Measurements from ENCODE around the gene DNA2. TPM values are rescaled to one million over a fixed set of nuclear protein-coding genes. Genes with fewer than 3 reads are reported as not detected.
A peak's percentile ranks its signal among the peaks of the same experiment; 100 is the strongest.
"Not testable (repeated sequence)": the region's sequence is repeated elsewhere in the genome, so short reads cannot be mapped to it uniquely, and the experiment has no call there.

Gene DNA2, protein sequence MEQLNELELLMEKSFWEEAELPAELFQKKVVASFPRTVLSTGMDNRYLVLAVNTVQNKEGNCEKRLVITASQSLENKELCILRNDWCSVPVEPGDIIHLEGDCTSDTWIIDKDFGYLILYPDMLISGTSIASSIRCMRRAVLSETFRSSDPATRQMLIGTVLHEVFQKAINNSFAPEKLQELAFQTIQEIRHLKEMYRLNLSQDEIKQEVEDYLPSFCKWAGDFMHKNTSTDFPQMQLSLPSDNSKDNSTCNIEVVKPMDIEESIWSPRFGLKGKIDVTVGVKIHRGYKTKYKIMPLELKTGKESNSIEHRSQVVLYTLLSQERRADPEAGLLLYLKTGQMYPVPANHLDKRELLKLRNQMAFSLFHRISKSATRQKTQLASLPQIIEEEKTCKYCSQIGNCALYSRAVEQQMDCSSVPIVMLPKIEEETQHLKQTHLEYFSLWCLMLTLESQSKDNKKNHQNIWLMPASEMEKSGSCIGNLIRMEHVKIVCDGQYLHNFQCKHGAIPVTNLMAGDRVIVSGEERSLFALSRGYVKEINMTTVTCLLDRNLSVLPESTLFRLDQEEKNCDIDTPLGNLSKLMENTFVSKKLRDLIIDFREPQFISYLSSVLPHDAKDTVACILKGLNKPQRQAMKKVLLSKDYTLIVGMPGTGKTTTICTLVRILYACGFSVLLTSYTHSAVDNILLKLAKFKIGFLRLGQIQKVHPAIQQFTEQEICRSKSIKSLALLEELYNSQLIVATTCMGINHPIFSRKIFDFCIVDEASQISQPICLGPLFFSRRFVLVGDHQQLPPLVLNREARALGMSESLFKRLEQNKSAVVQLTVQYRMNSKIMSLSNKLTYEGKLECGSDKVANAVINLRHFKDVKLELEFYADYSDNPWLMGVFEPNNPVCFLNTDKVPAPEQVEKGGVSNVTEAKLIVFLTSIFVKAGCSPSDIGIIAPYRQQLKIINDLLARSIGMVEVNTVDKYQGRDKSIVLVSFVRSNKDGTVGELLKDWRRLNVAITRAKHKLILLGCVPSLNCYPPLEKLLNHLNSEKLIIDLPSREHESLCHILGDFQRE
- polyA plus RNA-seq: 1 to 10 TPM; 1.8 TPM

DNA sequence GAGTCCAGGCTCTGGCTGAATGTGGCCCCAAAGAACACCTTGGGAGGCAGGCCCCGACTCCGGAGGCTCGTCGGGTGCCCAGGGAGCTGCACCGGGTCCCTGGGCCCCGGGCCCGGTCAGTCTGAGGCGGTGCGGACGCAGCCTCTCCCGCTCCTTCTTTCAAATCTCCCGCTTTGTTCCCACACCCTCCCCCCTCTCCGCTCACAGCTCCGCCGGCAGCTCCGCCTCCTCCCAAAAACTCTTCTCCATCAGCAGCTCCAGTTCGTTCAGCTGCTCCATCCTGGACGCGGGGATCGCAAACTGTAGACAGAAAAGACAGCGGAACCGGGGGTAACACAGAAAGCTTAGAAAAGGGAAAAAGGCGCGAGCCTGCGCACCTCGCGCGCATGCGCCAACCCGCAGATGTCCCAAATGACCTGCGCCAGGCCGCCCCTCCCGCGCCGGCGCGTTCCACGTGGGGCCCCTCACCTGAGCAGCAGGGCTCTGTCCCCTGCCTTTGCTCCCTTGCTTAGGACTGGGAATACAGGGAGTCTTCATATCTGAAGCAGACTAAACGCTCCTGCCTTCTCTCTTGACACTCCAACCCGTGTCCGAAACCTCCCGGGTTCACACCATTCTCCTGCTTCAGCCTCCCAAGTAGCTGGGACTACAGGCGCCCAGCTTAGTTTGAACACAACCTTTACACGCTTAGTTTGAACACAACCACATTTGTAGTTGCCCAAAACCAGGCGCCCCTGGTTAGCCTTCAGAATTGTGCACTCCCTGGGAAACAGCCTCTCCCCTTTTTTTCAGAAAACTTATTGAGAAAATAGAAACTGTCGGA is at the start of gene DNA2:
Gene DNA2, minus strand, starts transcription at position 388 of the 823 bp plus-strand sequence. Its CDS starts 109 bp downstream, at position 279.
- Histone ChIP-seq H3K4me1 (ENCODE audit: control insufficient read depth in 2 of 2, insufficient read depth in 2 of 2, low read length in 1 of 2) (no peaks in the 10 kb centered on the region), H3K4me3 (ENCODE audit: low read depth in 1 of 2, low read length in 2 of 2) (peak within 1 kb of the TSS; percentile 71 to 77), H3K27ac (ENCODE audit: low read depth in 2 of 2, low read length in 1 of 2) (peak within 1 kb of the TSS; percentile 35 to 47), H3K36me3 (ENCODE audit: control insufficient read depth in 2 of 2, insufficient read depth in 2 of 2, low read length in 1 of 2) (no peaks in the 10 kb centered on the region), H3K9me3 (ENCODE audit: control insufficient read depth in 2 of 2, insufficient read depth in 1 of 2, low read depth in 1 of 2, low read length in 1 of 2) (no peaks in the 10 kb centered on the region), H3K27me3 (ENCODE audit: control insufficient read depth in 1 of 2, insufficient read depth in 2 of 2, low read length in 2 of 2) (no peaks in the 10 kb centered on the region)
- 2 to 4% methylated on average over 42 to 46 of the region's 46 CpGs for WGBS, 2 donors

DNA sequence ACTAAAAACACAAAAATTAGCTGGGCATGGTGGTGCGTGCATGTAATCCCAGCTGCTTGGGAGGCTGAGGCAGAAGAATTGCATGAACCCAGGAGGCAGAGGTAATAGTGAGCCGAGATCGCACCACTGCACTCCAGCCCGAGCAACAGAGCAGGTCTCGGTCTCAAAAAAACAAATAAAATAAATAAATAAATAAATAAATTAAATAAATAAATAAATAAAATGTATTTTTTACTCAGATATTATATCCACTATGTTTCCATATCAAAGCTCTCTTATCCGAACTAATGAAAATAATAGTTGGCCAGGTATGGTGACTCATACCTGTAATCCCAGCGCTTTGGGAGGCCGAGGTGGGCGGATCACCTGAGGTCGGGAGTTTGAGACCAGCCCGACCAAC is 46.8 kb upstream of the DNA2 start:
- H3K27ac ChIP-seq (ENCODE audit: low read depth in 2 of 2, low read length in 1 of 2); H3K4me3 ChIP-seq (ENCODE audit: low read depth in 1 of 2, low read length in 2 of 2); H3K36me3 ChIP-seq (ENCODE audit: control insufficient read depth in 2 of 2, insufficient read depth in 2 of 2, low read length in 1 of 2); H3K27me3 ChIP-seq (ENCODE audit: control insufficient read depth in 1 of 2, insufficient read depth in 2 of 2, low read length in 2 of 2); H3K9me3 ChIP-seq (ENCODE audit: control insufficient read depth in 2 of 2, insufficient read depth in 1 of 2, low read depth in 1 of 2, low read length in 1 of 2); H3K4me1 ChIP-seq (ENCODE audit: control insufficient read depth in 2 of 2, insufficient read depth in 2 of 2, low read length in 1 of 2): not testable (repeated sequence)
- 93 to 97% methylated on average over 11 of the region's 11 CpGs for WGBS, 2 donors

DNA sequence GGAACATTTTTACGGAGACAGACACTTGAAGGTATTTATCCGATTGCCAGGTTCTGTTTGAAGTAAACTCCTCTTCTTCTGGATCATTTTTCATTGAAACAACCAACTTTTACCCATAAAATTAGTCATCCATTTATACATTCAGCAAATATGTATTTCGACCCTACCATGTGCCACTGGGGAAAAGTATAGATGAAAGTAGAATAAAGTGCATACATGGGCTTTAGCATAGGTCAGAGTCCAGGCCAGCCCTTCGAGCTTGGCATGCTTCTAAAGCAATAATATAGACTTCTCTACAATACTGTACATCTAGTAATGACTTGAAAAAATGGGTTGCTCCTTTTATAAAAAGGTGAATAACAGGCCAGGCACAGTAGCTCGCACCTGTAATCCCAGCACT is 45.4 kb upstream of the DNA2 start:
- Histone ChIP-seq H3K27me3 (ENCODE audit: control insufficient read depth in 1 of 2, insufficient read depth in 2 of 2, low read length in 2 of 2) (no peaks in the 10 kb centered on the region), H3K36me3 (ENCODE audit: control insufficient read depth in 2 of 2, insufficient read depth in 2 of 2, low read length in 1 of 2) (peaks cover 0 to 4% of the 10 kb centered on the region in 2 donors), H3K27ac (ENCODE audit: low read depth in 2 of 2, low read length in 1 of 2) (no peak overlapping the region), H3K4me1 (ENCODE audit: control insufficient read depth in 2 of 2, insufficient read depth in 2 of 2, low read length in 1 of 2) (no peaks in the 10 kb centered on the region), H3K4me3 (ENCODE audit: low read depth in 1 of 2, low read length in 2 of 2) (no peak overlapping the region), H3K9me3 (ENCODE audit: control insufficient read depth in 2 of 2, insufficient read depth in 1 of 2, low read depth in 1 of 2, low read length in 1 of 2) (no peaks in the 10 kb centered on the region)
- 86 to 92% methylated on average over 5 of the region's 5 CpGs for WGBS, 2 donors

DNA sequence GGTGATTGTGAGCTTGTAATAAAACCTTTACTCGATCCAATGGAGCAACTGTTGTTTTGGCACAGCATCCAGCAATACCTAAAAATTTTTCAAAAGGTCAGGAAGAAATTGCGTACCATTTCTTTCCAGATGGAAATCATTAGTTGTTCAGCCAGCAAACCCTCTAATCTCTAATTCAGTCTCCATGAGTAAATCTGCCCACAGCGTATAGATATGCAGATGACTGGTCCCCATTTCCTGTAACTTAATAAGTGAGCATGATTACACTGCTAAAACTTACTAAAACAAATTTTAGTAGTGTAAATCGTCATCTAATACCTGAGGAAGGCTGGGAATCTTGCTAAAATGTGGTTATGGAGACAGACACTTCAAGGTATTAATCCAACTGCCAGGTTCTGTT is 45.0 kb upstream of the DNA2 start:
- H3K27me3 ChIP-seq (ENCODE audit: control insufficient read depth in 1 of 2, insufficient read depth in 2 of 2, low read length in 2 of 2): no peaks in the 10 kb centered on the region
- 55 to 59% methylated on average over 4 of the region's 4 CpGs for WGBS, 2 donors
- no peak overlapping the region for H3K4me3 ChIP-seq (ENCODE audit: low read depth in 1 of 2, low read length in 2 of 2)
- no peaks in the 10 kb centered on the region for H3K4me1 ChIP-seq (ENCODE audit: control insufficient read depth in 2 of 2, insufficient read depth in 2 of 2, low read length in 1 of 2)
- peaks cover 0 to 4% of the 10 kb centered on the region in 2 donors for H3K36me3 ChIP-seq (ENCODE audit: control insufficient read depth in 2 of 2, insufficient read depth in 2 of 2, low read length in 1 of 2)
- no peak overlapping the region for H3K27ac ChIP-seq (ENCODE audit: low read depth in 2 of 2, low read length in 1 of 2)
- no peaks in the 10 kb centered on the region for H3K9me3 ChIP-seq (ENCODE audit: control insufficient read depth in 2 of 2, insufficient read depth in 1 of 2, low read depth in 1 of 2, low read length in 1 of 2)

DNA sequence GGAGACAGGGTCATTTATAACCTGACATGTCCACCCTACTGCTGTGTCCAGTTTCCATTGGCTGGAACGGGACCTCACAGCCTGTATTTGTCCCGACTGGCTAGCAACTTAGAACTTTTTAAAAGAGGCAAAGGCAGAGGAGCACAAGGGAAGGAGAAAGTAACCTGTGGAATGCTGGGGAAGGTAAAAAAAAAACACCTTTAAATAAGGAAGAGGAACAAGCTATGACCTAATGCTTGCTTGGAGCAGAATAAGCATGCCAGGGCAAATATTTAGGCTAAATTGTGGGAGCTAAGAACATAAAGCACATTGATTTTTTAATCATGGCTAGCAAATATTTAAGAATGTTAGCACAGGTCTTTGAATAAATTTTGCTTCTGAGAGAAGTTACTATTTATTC is 44.4 kb upstream of the DNA2 start:
- not testable (repeated sequence) for H3K4me3 ChIP-seq (ENCODE audit: low read depth in 1 of 2, low read length in 2 of 2); H3K36me3 ChIP-seq (ENCODE audit: control insufficient read depth in 2 of 2, insufficient read depth in 2 of 2, low read length in 1 of 2); H3K27ac ChIP-seq (ENCODE audit: low read depth in 2 of 2, low read length in 1 of 2); H3K4me1 ChIP-seq (ENCODE audit: control insufficient read depth in 2 of 2, insufficient read depth in 2 of 2, low read length in 1 of 2); H3K27me3 ChIP-seq (ENCODE audit: control insufficient read depth in 1 of 2, insufficient read depth in 2 of 2, low read length in 2 of 2); H3K9me3 ChIP-seq (ENCODE audit: control insufficient read depth in 2 of 2, insufficient read depth in 1 of 2, low read depth in 1 of 2, low read length in 1 of 2)
- 61 to 81% methylated on average over 2 of the region's 2 CpGs for WGBS, 2 donors

DNA sequence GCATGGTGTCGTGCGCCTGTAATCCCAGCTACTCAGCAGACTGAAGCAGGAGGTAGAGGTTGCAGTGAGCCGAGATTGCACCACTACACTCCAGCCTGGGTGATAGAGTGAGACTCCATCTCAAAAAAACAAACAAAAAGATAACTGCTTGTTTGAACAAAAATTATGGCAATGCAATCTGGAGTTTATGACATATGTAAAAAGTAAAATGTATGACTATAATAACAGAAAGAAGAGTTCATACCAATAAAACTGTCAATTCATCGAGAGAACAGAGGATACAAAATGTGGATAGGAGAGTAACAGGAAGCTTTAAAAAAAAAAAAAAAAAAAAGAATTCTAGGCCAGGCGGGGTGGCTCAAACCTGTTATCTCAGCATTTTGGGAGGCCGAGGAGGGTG is 36.3 kb upstream of the DNA2 start:
- WGBS, 2 donors: 85 to 89% methylated on average over 6 of the region's 6 CpGs
- H3K4me3 ChIP-seq (ENCODE audit: low read depth in 1 of 2, low read length in 2 of 2): no peak overlapping the region
- no peaks in the 10 kb centered on the region for H3K27me3 ChIP-seq (ENCODE audit: control insufficient read depth in 1 of 2, insufficient read depth in 2 of 2, low read length in 2 of 2)
- H3K27ac ChIP-seq (ENCODE audit: low read depth in 2 of 2, low read length in 1 of 2): no peak overlapping the region
- no peaks in the 10 kb centered on the region for H3K4me1 ChIP-seq (ENCODE audit: control insufficient read depth in 2 of 2, insufficient read depth in 2 of 2, low read length in 1 of 2)
- peaks cover 0 to 2% of the 10 kb centered on the region in 2 donors for H3K36me3 ChIP-seq (ENCODE audit: control insufficient read depth in 2 of 2, insufficient read depth in 2 of 2, low read length in 1 of 2)
- no peaks in the 10 kb centered on the region for H3K9me3 ChIP-seq (ENCODE audit: control insufficient read depth in 2 of 2, insufficient read depth in 1 of 2, low read depth in 1 of 2, low read length in 1 of 2)

DNA sequence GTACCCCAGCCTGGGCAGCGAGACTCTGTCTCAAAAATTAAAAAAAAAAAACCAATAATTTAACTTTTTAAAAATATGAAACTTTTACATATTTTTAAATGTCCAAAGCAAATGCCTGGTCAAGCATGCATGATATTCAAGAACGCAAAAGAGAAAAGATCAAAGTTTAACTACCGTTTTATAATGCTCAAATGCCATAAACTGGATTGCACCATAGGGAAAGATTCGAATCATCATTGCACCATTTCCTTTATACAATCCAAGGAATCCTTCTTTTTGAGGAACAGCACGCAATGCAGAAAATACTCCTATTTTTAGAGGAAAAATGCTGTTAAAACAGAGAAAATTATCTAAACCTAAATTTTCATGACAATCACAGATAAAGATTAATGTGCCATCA is 34.6 kb upstream of the DNA2 start:
- H3K4me3 ChIP-seq (ENCODE audit: low read depth in 1 of 2, low read length in 2 of 2): no peak overlapping the region
- H3K27ac ChIP-seq (ENCODE audit: low read depth in 2 of 2, low read length in 1 of 2): no peak overlapping the region
- H3K9me3 ChIP-seq (ENCODE audit: control insufficient read depth in 2 of 2, insufficient read depth in 1 of 2, low read depth in 1 of 2, low read length in 1 of 2): no peaks in the 10 kb centered on the region
- H3K4me1 ChIP-seq (ENCODE audit: control insufficient read depth in 2 of 2, insufficient read depth in 2 of 2, low read length in 1 of 2): no peaks in the 10 kb centered on the region
- 93 to 95% methylated on average over 5 of the region's 5 CpGs for WGBS, 2 donors
- H3K36me3 ChIP-seq (ENCODE audit: control insufficient read depth in 2 of 2, insufficient read depth in 2 of 2, low read length in 1 of 2): peaks cover 0 to 2% of the 10 kb centered on the region in 2 donors
- no peaks in the 10 kb centered on the region for H3K27me3 ChIP-seq (ENCODE audit: control insufficient read depth in 1 of 2, insufficient read depth in 2 of 2, low read length in 2 of 2)

DNA sequence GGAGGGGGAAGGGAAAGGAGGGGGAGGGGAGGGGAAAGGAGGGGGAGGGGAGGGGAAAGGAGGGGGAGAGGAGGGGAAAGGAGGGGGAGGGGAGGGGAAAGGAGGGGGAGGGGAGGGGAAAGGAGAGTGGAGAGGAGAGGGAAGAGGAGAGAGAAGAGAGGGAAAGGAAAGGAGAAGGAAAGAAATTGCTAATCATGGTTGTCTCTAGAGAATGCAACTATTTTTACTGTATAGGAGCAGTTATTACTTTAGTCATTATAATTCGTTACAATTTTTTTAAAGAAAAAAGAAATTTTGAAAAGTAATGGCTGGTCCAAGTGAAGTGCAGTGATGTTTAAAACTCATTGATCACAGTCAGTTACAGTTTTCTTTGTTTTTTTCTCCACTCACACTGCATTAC is 31.1 kb upstream of the DNA2 start:
- WGBS, 2 donors: 85% methylated on average over 1 of the region's 1 CpG
- no peak overlapping the region for H3K4me3 ChIP-seq (ENCODE audit: low read depth in 1 of 2, low read length in 2 of 2)
- no peaks in the 10 kb centered on the region for H3K27me3 ChIP-seq (ENCODE audit: control insufficient read depth in 1 of 2, insufficient read depth in 2 of 2, low read length in 2 of 2)
- no peak overlapping the region for H3K27ac ChIP-seq (ENCODE audit: low read depth in 2 of 2, low read length in 1 of 2)
- H3K36me3 ChIP-seq (ENCODE audit: control insufficient read depth in 2 of 2, insufficient read depth in 2 of 2, low read length in 1 of 2): peaks cover 0 to 10% of the 10 kb centered on the region in 2 donors
- H3K4me1 ChIP-seq (ENCODE audit: control insufficient read depth in 2 of 2, insufficient read depth in 2 of 2, low read length in 1 of 2): no peaks in the 10 kb centered on the region
- no peaks in the 10 kb centered on the region for H3K9me3 ChIP-seq (ENCODE audit: control insufficient read depth in 2 of 2, insufficient read depth in 1 of 2, low read depth in 1 of 2, low read length in 1 of 2)

DNA sequence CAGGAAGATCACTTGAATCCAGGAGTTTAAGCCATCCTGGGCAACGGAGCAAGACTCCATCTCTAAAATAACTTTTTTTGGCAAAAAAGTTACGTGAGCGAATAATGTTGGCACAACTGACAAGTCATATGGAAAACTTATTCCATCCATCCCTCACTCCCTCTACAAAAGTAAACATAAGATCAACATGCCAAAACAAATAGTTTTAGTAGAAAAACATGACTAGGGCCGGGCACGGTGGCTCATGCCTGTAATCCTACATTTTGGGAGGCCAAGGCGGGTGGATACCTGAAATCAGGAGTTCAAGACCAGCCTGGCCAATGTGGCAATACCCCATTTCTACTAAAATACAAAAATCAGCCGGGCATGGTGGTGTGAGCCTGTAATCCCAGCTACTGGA is 29.9 kb upstream of the DNA2 start:
- Histone ChIP-seq H3K36me3 (ENCODE audit: control insufficient read depth in 2 of 2, insufficient read depth in 2 of 2, low read length in 1 of 2) (peaks cover 0 to 10% of the 10 kb centered on the region in 2 donors), H3K27me3 (ENCODE audit: control insufficient read depth in 1 of 2, insufficient read depth in 2 of 2, low read length in 2 of 2) (no peaks in the 10 kb centered on the region), H3K9me3 (ENCODE audit: control insufficient read depth in 2 of 2, insufficient read depth in 1 of 2, low read depth in 1 of 2, low read length in 1 of 2) (no peaks in the 10 kb centered on the region), H3K27ac (ENCODE audit: low read depth in 2 of 2, low read length in 1 of 2) (no peak overlapping the region), H3K4me1 (ENCODE audit: control insufficient read depth in 2 of 2, insufficient read depth in 2 of 2, low read length in 1 of 2) (no peaks in the 10 kb centered on the region), H3K4me3 (ENCODE audit: low read depth in 1 of 2, low read length in 2 of 2) (no peak overlapping the region)
- WGBS, 2 donors: 71 to 74% methylated on average over 7 of the region's 7 CpGs
